Endothelial cell of umbilical vein (primary cell): Measurements from ENCODE around the gene ANKH.

ENCODE experiments used
- POLR2A ChIP-seq: IDR thresholded peaks from 2 replicates; pipeline ENCODE4 v1.6.1; 2012; ENCODE audit warnings: low read depth, mild to moderate bottlenecking, control low read depth, low read length
- POLR2AphosphoS5 ChIP-seq: IDR thresholded peaks from 2 replicates; pipeline ENCODE4 v1.6.1; 2012; ENCODE audit warnings: low read depth, mild to moderate bottlenecking, control low read depth, low read length, moderate library complexity; ENCODE audit not compliant: insufficient read depth

GRCh38 chr5:14829396-14829795, 42.2 kb downstream of the ANKH start:
- no peak for TF ChIP-seq POLR2A
- TF ChIP-seq POLR2AphosphoS5 = no peak
